ENCODE data around the gene MAML2.

The MAML2 gene

GRCh38 chr11:96339706-96340554 lies 3.1 kb downstream of the MAML2 start:
- H3K9ac ChIP-seq, result no peak overlapping the region
- H3K27ac ChIP-seq, result no peak overlapping the region; the same call in 1 of the 2 replicates
- H3K4me3 ChIP-seq, result no peak overlapping the region
- no peaks in the 10 kb centered on the region for H3K9me3 ChIP-seq
- TF ChIP-seq Cebpa-rat (IDR thresholded peaks at IDR 0.05), result no peak
- peaks cover 30% of the 10 kb centered on the region for H3K27me3 ChIP-seq
- H3K4me1 ChIP-seq, result peaks cover 23% of the 10 kb centered on the region
- no peaks in the 10 kb centered on the region for H4K20me1 ChIP-seq
- no peaks in the 10 kb centered on the region for H3K36me3 ChIP-seq
- peak overlapping the region; percentile 27; the same call in 1 of the 2 replicates for H3K4me2 ChIP-seq

GRCh38 chr11:96338910-96339705 lies 3.9 kb downstream of the MAML2 start:
- peak overlapping the region; percentile 27; the same call in 1 of the 2 replicates for H3K4me2 ChIP-seq
- H3K27me3 ChIP-seq, result peaks cover 30% of the 10 kb centered on the region
- no peaks in the 10 kb centered on the region for H3K36me3 ChIP-seq
- no peaks in the 10 kb centered on the region for H4K20me1 ChIP-seq
- no peak overlapping the region; the same call in 1 of the 2 replicates for H3K27ac ChIP-seq
- TF ChIP-seq Cebpa-rat (IDR thresholded peaks at IDR 0.05), result no peak
- peaks cover 23% of the 10 kb centered on the region for H3K4me1 ChIP-seq
- H3K9ac ChIP-seq, result no peak overlapping the region
- H3K4me3 ChIP-seq, result no peak overlapping the region
- H3K9me3 ChIP-seq, result no peaks in the 10 kb centered on the region

- H3K9ac ChIP-seq, result no peak overlapping the region
- H3K4me2 ChIP-seq, result no peak overlapping the region
- no peak for TF ChIP-seq Cebpa-rat (IDR thresholded peaks at IDR 0.05)
- H3K4me1 ChIP-seq, result peaks cover 18% of the 10 kb centered on the region
- H4K20me1 ChIP-seq, result no peaks in the 10 kb centered on the region
- no peak overlapping the region for H3K4me3 ChIP-seq
- H3K9me3 ChIP-seq, result no peaks in the 10 kb centered on the region
- no peak overlapping the region for H3K27ac ChIP-seq
- peaks cover 28% of the 10 kb centered on the region for H3K27me3 ChIP-seq
- H3K36me3 ChIP-seq, result no peaks in the 10 kb centered on the region
Observed at GRCh38 chr11:96337541-96338431, 5.2 kb downstream of the MAML2 start.

GRCh38 chr11:96335388-96335787 lies 7.6 kb downstream of the MAML2 start:
- Histone ChIP-seq H3K9ac (no peak overlapping the region), H3K4me3 (no peak overlapping the region), H3K27ac (no peak overlapping the region), H3K27me3 (peaks cover 6% of the 10 kb centered on the region; the same call in 1 of the 2 replicates), H4K20me1 (no peaks in the 10 kb centered on the region), H3K9me3 (no peaks in the 10 kb centered on the region), H3K4me1 (peaks cover 9% of the 10 kb centered on the region), H3K4me2 (no peak overlapping the region), H3K36me3 (no peaks in the 10 kb centered on the region)
- peak; percentile 40; the same call in 1 of the 2 replicates for TF ChIP-seq Cebpa-rat (IDR thresholded peaks at IDR 0.05)

- no peak overlapping the region for H3K9ac ChIP-seq
- no peak overlapping the region for H3K4me2 ChIP-seq
- TF ChIP-seq Cebpa-rat (IDR thresholded peaks at IDR 0.05), result no peak
- H4K20me1 ChIP-seq, result no peaks in the 10 kb centered on the region
- H3K4me3 ChIP-seq, result no peak overlapping the region
- H3K4me1 ChIP-seq, result peaks cover 4% of the 10 kb centered on the region
- H3K9me3 ChIP-seq, result no peaks in the 10 kb centered on the region
- no peak overlapping the region for H3K27ac ChIP-seq
- H3K36me3 ChIP-seq, result no peaks in the 10 kb centered on the region
- no peaks in the 10 kb centered on the region for H3K27me3 ChIP-seq
Observed at GRCh38 chr11:96334219-96334618, 8.8 kb downstream of the MAML2 start.

GRCh38 chr11:96333191-96333719 lies 9.7 kb downstream of the MAML2 start:
- H3K4me2 ChIP-seq, result no peak overlapping the region
- H3K9ac ChIP-seq, result no peak overlapping the region
- no peaks in the 10 kb centered on the region for H3K36me3 ChIP-seq
- H3K27me3 ChIP-seq, result no peaks in the 10 kb centered on the region
- H3K9me3 ChIP-seq, result no peaks in the 10 kb centered on the region
- no peak for TF ChIP-seq Cebpa-rat (IDR thresholded peaks at IDR 0.05)
- no peaks in the 10 kb centered on the region for H4K20me1 ChIP-seq
- no peak overlapping the region for H3K4me3 ChIP-seq
- H3K27ac ChIP-seq, result no peak overlapping the region
- no peaks in the 10 kb centered on the region for H3K4me1 ChIP-seq

- Histone ChIP-seq H3K27me3 (no peaks in the 10 kb centered on the region), H3K27ac (no peak overlapping the region), H3K9me3 (no peaks in the 10 kb centered on the region), H3K36me3 (no peaks in the 10 kb centered on the region), H3K4me2 (no peak overlapping the region), H4K20me1 (no peaks in the 10 kb centered on the region), H3K9ac (no peak overlapping the region), H3K4me3 (no peak overlapping the region), H3K4me1 (no peaks in the 10 kb centered on the region)
- TF ChIP-seq Cebpa-rat (IDR thresholded peaks at IDR 0.05), result no peak
Observed at GRCh38 chr11:96332126-96332771, 10.7 kb downstream of the MAML2 start.

- no peaks in the 10 kb centered on the region for H3K4me1 ChIP-seq
- H4K20me1 ChIP-seq, result no peaks in the 10 kb centered on the region
Observed at GRCh38 chr11:96331699-96332116, 11.3 kb downstream of the MAML2 start.

GRCh38 chr11:96330511-96330859 lies 12.5 kb downstream of the MAML2 start:
- H3K4me1 ChIP-seq, result no peaks in the 10 kb centered on the region
- no peak overlapping the region for H3K27ac ChIP-seq

More at GRCh38 chr11:96331699-96332116, 11.3 kb downstream of the MAML2 start:
- Histone ChIP-seq H3K4me2 (no peak overlapping the region), H3K4me3 (no peak overlapping the region), H3K27ac (no peak overlapping the region), H3K36me3 (no peaks in the 10 kb centered on the region), H3K9me3 (no peaks in the 10 kb centered on the region), H3K27me3 (no peaks in the 10 kb centered on the region), H3K9ac (no peak overlapping the region)
- no peak for TF ChIP-seq Cebpa-rat (IDR thresholded peaks at IDR 0.05)

More at GRCh38 chr11:96330511-96330859, 12.5 kb downstream of the MAML2 start:
- Histone ChIP-seq H3K9me3 (no peaks in the 10 kb centered on the region), H4K20me1 (no peaks in the 10 kb centered on the region), H3K4me3 (no peak overlapping the region), H3K27me3 (no peaks in the 10 kb centered on the region), H3K36me3 (no peaks in the 10 kb centered on the region), H3K9ac (no peak overlapping the region), H3K4me2 (no peak overlapping the region)
- TF ChIP-seq Cebpa-rat (IDR thresholded peaks at IDR 0.05), result peak; percentile 31; the same call in 1 of the 2 replicates
